Measurements from ENCODE around the gene NOTCH4. TPM values are rescaled to one million over a fixed set of nuclear protein-coding genes. Genes with fewer than 3 reads are reported as not detected.

NOTCH4 gene
- total and polyA plus RNA-seq, 9 of the 15 experiments (the other 6 are each of a cell fraction or from before 2014, with no cell fraction given): 0.24 to 4.3 (median 1.7) TPM

GRCh38 chr6:32167761-32168262 lies 56.1 kb downstream of the NOTCH4 start (continued):
- TF ChIP-seq ZNF407 (IDR thresholded peaks at IDR 0.05; ENCODE audit: low read depth) (no peak), POLR3A (IDR thresholded peaks at IDR 0.05; ENCODE audit: borderline replicate concordance, extremely low read depth, insufficient read depth, insufficient read length) (no peak), DNMT1 (IDR thresholded peaks at IDR 0.05) (no peak), PHF20 (IDR thresholded peaks at IDR 0.05; ENCODE audit: partially characterized antibody) (no peak), TCF3 (CRISPR knock-in tag; IDR thresholded peaks at IDR 0.05) (peak; percentile 98), FOXK2 (conservative IDR thresholded peaks at IDR 0.05 in 1 of 2, IDR thresholded peaks at IDR 0.05 in 1 of 2; ENCODE audit: low read depth in 2 of 2) (peak; percentile 82 to 91; a peak in 3 of 4 replicates), PHTF2 (CRISPR knock-in tag; IDR thresholded peaks at IDR 0.05) (no peak), HNRNPUL1 (IDR thresholded peaks at IDR 0.05; ENCODE audit: low read length) (no peak), ZNF274 (IDR thresholded peaks at IDR 0.05; ENCODE audit: borderline replicate concordance, low read depth, low read length) (no peak), NFXL1 (CRISPR knock-in tag; IDR thresholded peaks at IDR 0.05) (0 out of 2 replicates have a peak, but pooled peaks have one; percentile 56), RBM39 (optimal IDR thresholded peaks at IDR 0.05; ENCODE audit: low read depth, low read length) (no peak), ZNF175 (CRISPR knock-in tag; IDR thresholded peaks at IDR 0.05; ENCODE audit: low read depth) (0 out of 2 replicates have a peak, but pooled peaks have one; percentile 47), CBX8 (IDR thresholded peaks at IDR 0.05; ENCODE audit: borderline replicate concordance, extremely low read depth, low read depth, low read length, poor library complexity, severe bottlenecking) (no peak), PATZ1 (CRISPR knock-in tag; IDR thresholded peaks at IDR 0.05; ENCODE audit: borderline replicate concordance) (0 out of 2 replicates have a peak, but pooled peaks have one; percentile 24), ZNF140 (CRISPR knock-in tag; IDR thresholded peaks at IDR 0.05) (no peak), ZBTB5 (IDR thresholded peaks at IDR 0.05) (no peak)

All from K562 (cell line).